H9 (cell line): ENCODE measurements around the gene CRISPLD2. TPM values are rescaled to one million over a fixed set of nuclear protein-coding genes. Genes with fewer than 3 reads are reported as not detected.

Experiments
- DNase-seq: peaks from one replicate; pipeline ENCODE4 v3.0.0-alpha.2; 2017
- H2AFZ ChIP-seq: one replicate; pipeline ENCODE4 v1.6.1; 2013; ENCODE audit warnings: mild to moderate bottlenecking, low read length, control low read depth, moderate library complexity
- H2AK5ac ChIP-seq: 2 replicates; pipeline ENCODE4 v1.6.1; 2013; ENCODE audit warnings: low read length, control low read depth, mixed read lengths; ENCODE audit not compliant: insufficient read length
- H2BK120ac ChIP-seq: one replicate; pipeline ENCODE4 v1.6.1; 2013; ENCODE audit warnings: low read depth, mild to moderate bottlenecking, low read length, control low read depth, inconsistent platforms; ENCODE audit not compliant: poor library complexity, severe bottlenecking
- H2BK12ac ChIP-seq: 2 replicates; pipeline ENCODE4 v1.6.1; 2013; ENCODE audit warnings: low read length, control low read depth, mixed read lengths, low read depth; ENCODE audit not compliant: insufficient read length
- H2BK15ac ChIP-seq: 2 replicates; pipeline ENCODE4 v1.6.1; 2013; ENCODE audit warnings: low read depth, low read length, control low read depth
- H2BK20ac ChIP-seq: one replicate; pipeline ENCODE4 v1.6.1; 2013; ENCODE audit warnings: low read depth, mild to moderate bottlenecking, low read length, control low read depth, inconsistent platforms; ENCODE audit not compliant: poor library complexity, severe bottlenecking
- H2BK5ac ChIP-seq: 2 replicates; pipeline ENCODE4 v1.6.1; 2013; ENCODE audit warnings: low read length, control low read depth, mixed read lengths; ENCODE audit not compliant: insufficient read length
- H3K14ac ChIP-seq: 2 replicates; pipeline ENCODE4 v1.6.1; 2013; ENCODE audit warnings: low read length, control low read depth; ENCODE audit not compliant: insufficient read depth
- H3K18ac ChIP-seq: 2 replicates; pipeline ENCODE4 v1.6.1; 2013; ENCODE audit warnings: low read depth, mild to moderate bottlenecking, mixed read lengths, low read length, control low read depth; ENCODE audit not compliant: insufficient read length
- H3K23ac ChIP-seq: 2 replicates; pipeline ENCODE4 v1.6.1; 2013; ENCODE audit warnings: low read length, control low read depth, mixed read lengths, low read depth; ENCODE audit not compliant: insufficient read length
- H3K23me2 ChIP-seq: 2 replicates; pipeline ENCODE4 v1.6.1; 2013; ENCODE audit warnings: low read depth, mild to moderate bottlenecking, mixed read lengths, low read length, control low read depth; ENCODE audit not compliant: insufficient read length, poor library complexity, severe bottlenecking
- H3K27ac ChIP-seq: 2 replicates; pipeline ENCODE4 v1.5.1; 2013; ENCODE audit warnings: low read length, control low read depth, mixed read lengths, low read depth; ENCODE audit not compliant: insufficient read length
- H3K27me3 ChIP-seq: 2 replicates; pipeline ENCODE4 v1.6.1; 2013; ENCODE audit warnings: low read length, control low read depth, inconsistent platforms; ENCODE audit not compliant: insufficient read depth
- H3K4ac ChIP-seq: 2 replicates; pipeline ENCODE4 v1.6.1; 2013; ENCODE audit warnings: low read depth, mild to moderate bottlenecking, control low read depth, inconsistent platforms, low read length, moderate library complexity
- H3K4me1 ChIP-seq: 2 replicates; pipeline ENCODE4 v1.6.1; 2013; ENCODE audit warnings: low read length, control low read depth, inconsistent platforms; ENCODE audit not compliant: insufficient read depth
- H3K4me2 ChIP-seq: 2 replicates; pipeline ENCODE4 v1.6.1; 2013; ENCODE audit warnings: low read length, control low read depth, mixed read lengths; ENCODE audit not compliant: insufficient read length, insufficient read depth
- H3K56ac ChIP-seq: 2 replicates; pipeline ENCODE4 v1.6.1; 2013; ENCODE audit warnings: low read depth, mild to moderate bottlenecking, mixed read lengths, low read length, control low read depth; ENCODE audit not compliant: insufficient read length
- H3K79me1 ChIP-seq: 2 replicates; pipeline ENCODE4 v1.6.1; 2013; ENCODE audit warnings: low read depth, mild to moderate bottlenecking, moderate library complexity, low read length, control low read depth, inconsistent platforms; ENCODE audit not compliant: insufficient read depth, poor library complexity, severe bottlenecking
- H3K79me2 ChIP-seq: 2 replicates; pipeline ENCODE4 v1.6.1; 2013; ENCODE audit warnings: low read length, control low read depth, inconsistent platforms; ENCODE audit not compliant: insufficient read depth
- H3K9ac ChIP-seq: 2 replicates; pipeline ENCODE4 v1.6.1; 2013; ENCODE audit warnings: low read length, control low read depth, mixed read lengths; ENCODE audit not compliant: insufficient read length; ENCODE audit errors: extremely low read depth
- H3K9me3 ChIP-seq: one replicate; pipeline ENCODE4 v1.6.1; 2013; ENCODE audit warnings: low read depth, low read length, inconsistent platforms; ENCODE audit not compliant: control insufficient read depth
- H3T11ph ChIP-seq: one replicate; pipeline ENCODE4 v1.6.1; 2013; ENCODE audit warnings: mild to moderate bottlenecking, low read length, control low read depth, inconsistent platforms
- H4K20me1 ChIP-seq: one replicate; pipeline ENCODE4 v1.6.1; 2013; ENCODE audit not compliant: control insufficient read depth, insufficient read length, insufficient read depth
- H4K5ac ChIP-seq: 2 replicates; pipeline ENCODE4 v1.6.1; 2013; ENCODE audit warnings: low read depth, mild to moderate bottlenecking, mixed read lengths, low read length, control low read depth; ENCODE audit not compliant: insufficient read length
- H4K8ac ChIP-seq: replicated peaks from 2 replicates; pipeline ENCODE4 v1.6.1; 2013; ENCODE audit warnings: low read length, control low read depth, mixed read lengths, low read depth; ENCODE audit not compliant: insufficient read length
- H4K91ac ChIP-seq: 2 replicates; pipeline ENCODE4 v1.6.1; 2013; ENCODE audit warnings: low read depth, mild to moderate bottlenecking, moderate library complexity, mixed read lengths, low read length, control low read depth; ENCODE audit not compliant: insufficient read length
- H3K27ac Mint-ChIP-seq, 3 experiments: 2 replicates in 2 of 3; 3 replicates in 1 of 3; pipeline ENCODE4 v1.8.0; 2020 to 2021; ENCODE audit warnings: mixed read lengths in 3 of 3, mild to moderate bottlenecking in 1 of 3, moderate library complexity in 1 of 3
- H3K27me3 Mint-ChIP-seq: 2 replicates; pipeline ENCODE4 v1.8.0; 2021; ENCODE audit warnings: low read depth, mild to moderate bottlenecking, moderate library complexity, mixed read lengths
- H3K36me3 Mint-ChIP-seq, 3 experiments: 2 replicates in 2 of 3; 3 replicates in 1 of 3; pipeline ENCODE4 v1.8.0; 2020 to 2021; ENCODE audit warnings: low read depth in 3 of 3, mixed read lengths in 3 of 3; ENCODE audit not compliant: insufficient read depth in 1 of 3
- H3K4me1 Mint-ChIP-seq, 2 experiments: 2 replicates each; pipeline ENCODE4 v1.8.0; 2020; ENCODE audit warnings: mixed read lengths in 2 of 2
- H3K4me3 Mint-ChIP-seq, 2 experiments: 2 replicates in 1 of 2; 3 replicates in 1 of 2; pipeline ENCODE4 v1.8.0; 2020 to 2021; ENCODE audit warnings: mild to moderate bottlenecking in 2 of 2, mixed read lengths in 2 of 2, moderate library complexity in 1 of 2
- H3K9me3 Mint-ChIP-seq, 2 experiments: 2 replicates in 1 of 2; 3 replicates in 1 of 2; pipeline ENCODE4 v1.8.0; 2020; ENCODE audit warnings: mild to moderate bottlenecking in 2 of 2, mixed read lengths in 2 of 2, moderate library complexity in 1 of 2
- WGBS: extraction: QIAGEN DNeasy Blood & Tissue Kit; methylation state at CpG from one replicate; pipeline ENCODE4 v1.1.7; 2013; ENCODE audit warnings: missing lambda C conversion rate, low lambda C conversion rate, mixed read lengths; ENCODE audit not compliant: insufficient read length; ENCODE audit errors: extremely low coverage; 5-methylcytosine and 5-hydroxymethylcytosine counted together
- total RNA-seq: library from RNA; stranded (reverse); gene quantifications from 2 replicates; pipeline ENCODE4 v1.2.1, GENCODE V29; 2021
- TF ChIP-seq, protein P1 (sequence below): fragments of 200-600 bp; sonication (generic); conservative IDR thresholded peaks from 3 replicates; pipeline ENCODE4 v1.8.0; 2021; ENCODE audit warnings: antibody characterized with exemption, mild to moderate bottlenecking

The CRISPLD2 gene
- total RNA-seq, 1 experiment from 2014 or later: 2.3 TPM

- TF ChIP-seq, protein P1, sequence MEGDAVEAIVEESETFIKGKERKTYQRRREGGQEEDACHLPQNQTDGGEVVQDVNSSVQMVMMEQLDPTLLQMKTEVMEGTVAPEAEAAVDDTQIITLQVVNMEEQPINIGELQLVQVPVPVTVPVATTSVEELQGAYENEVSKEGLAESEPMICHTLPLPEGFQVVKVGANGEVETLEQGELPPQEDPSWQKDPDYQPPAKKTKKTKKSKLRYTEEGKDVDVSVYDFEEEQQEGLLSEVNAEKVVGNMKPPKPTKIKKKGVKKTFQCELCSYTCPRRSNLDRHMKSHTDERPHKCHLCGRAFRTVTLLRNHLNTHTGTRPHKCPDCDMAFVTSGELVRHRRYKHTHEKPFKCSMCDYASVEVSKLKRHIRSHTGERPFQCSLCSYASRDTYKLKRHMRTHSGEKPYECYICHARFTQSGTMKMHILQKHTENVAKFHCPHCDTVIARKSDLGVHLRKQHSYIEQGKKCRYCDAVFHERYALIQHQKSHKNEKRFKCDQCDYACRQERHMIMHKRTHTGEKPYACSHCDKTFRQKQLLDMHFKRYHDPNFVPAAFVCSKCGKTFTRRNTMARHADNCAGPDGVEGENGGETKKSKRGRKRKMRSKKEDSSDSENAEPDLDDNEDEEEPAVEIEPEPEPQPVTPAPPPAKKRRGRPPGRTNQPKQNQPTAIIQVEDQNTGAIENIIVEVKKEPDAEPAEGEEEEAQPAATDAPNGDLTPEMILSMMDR: no peak
- Histone ChIP-seq H3K14ac (no peak overlapping the region), H3K27ac (no peak overlapping the region), H2BK15ac (no peak overlapping the region), H3K9ac (no peak overlapping the region), H2BK12ac (no peak overlapping the region), H3K27me3 (no peaks in the 10 kb centered on the region), H4K5ac (no peak overlapping the region), H2BK20ac (no peak overlapping the region), H2AK5ac (no peak overlapping the region), H2AFZ (no peak overlapping the region), H4K20me1 (no peaks in the 10 kb centered on the region), H2BK5ac (no peak overlapping the region), H3T11ph (no peak overlapping the region), H3K18ac (no peak overlapping the region), H3K23me2 (no peaks in the 10 kb centered on the region), H3K56ac (no peak overlapping the region), H2BK120ac (no peak overlapping the region), H3K4me2 (no peak overlapping the region), H4K8ac (no peak overlapping the region), H4K91ac (no peak overlapping the region), H3K79me2 (no peaks in the 10 kb centered on the region), H3K23ac (no peak overlapping the region), H3K4ac (no peak overlapping the region), H3K4me1 (no peaks in the 10 kb centered on the region), H3K79me1 (no peaks in the 10 kb centered on the region), H3K9me3 (no peaks in the 10 kb centered on the region)
- DNase-seq: no peak
- Mint-ChIP-seq H3K4me3 (no peak overlapping the region), H3K36me3 (no peaks in the 10 kb centered on the region; a peak in 1 of 7 replicates), H3K9me3 (no peaks in the 10 kb centered on the region), H3K27me3 (no peaks in the 10 kb centered on the region), H3K27ac (no peak overlapping the region; a peak in 1 of 7 replicates), H3K4me1 (no peaks in the 10 kb centered on the region)
- no CpG with 5 or more reads among the region's 12 CpGs for WGBS
Observed at GRCh38 chr16:84907575-84907974, 87.8 kb downstream of the CRISPLD2 start.
